IPS-18a (cell line): Measurements from ENCODE around the gene DPH3.

ENCODE experiments used
- H3K27ac ChIP-seq: one replicate; pipeline ENCODE4 v1.5.1; 2013; ENCODE audit warnings: low read length
- H3K27me3 ChIP-seq: one replicate; pipeline ENCODE4 v1.6.1; 2013; ENCODE audit warnings: mild to moderate bottlenecking, low read length; ENCODE audit not compliant: control insufficient read depth, insufficient read depth
- H3K36me3 ChIP-seq: one replicate; pipeline ENCODE4 v1.6.1; 2013; ENCODE audit warnings: low read depth, low read length; ENCODE audit not compliant: control insufficient read depth
- H3K4me1 ChIP-seq: one replicate; pipeline ENCODE4 v1.6.1; 2013; ENCODE audit warnings: low read depth, low read length; ENCODE audit not compliant: control insufficient read depth
- H3K4me3 ChIP-seq: one replicate; pipeline ENCODE4 v1.5.1; 2013; ENCODE audit warnings: low read length
- H3K9ac ChIP-seq: one replicate; pipeline ENCODE4 v1.6.1; 2013; ENCODE audit warnings: mild to moderate bottlenecking, low read length, moderate library complexity
- H3K9me3 ChIP-seq: one replicate; pipeline ENCODE4 v1.6.1; 2013; ENCODE audit warnings: low read depth, low read length; ENCODE audit not compliant: control insufficient read depth

The DPH3 gene

GRCh38 chr3:16240229-16241023, 24.3 kb downstream of the DPH3 start:
- H3K36me3 ChIP-seq = no peaks in the 10 kb centered on the region
- no peak overlapping the region for H3K4me3 ChIP-seq
- H3K9ac ChIP-seq = no peak overlapping the region
- H3K9me3 ChIP-seq = no peaks in the 10 kb centered on the region
- no peaks in the 10 kb centered on the region for H3K4me1 ChIP-seq
- H3K27me3 ChIP-seq = no peaks in the 10 kb centered on the region
- H3K27ac ChIP-seq = no peak overlapping the region

GRCh38 chr3:16239780-16240179, 25.0 kb downstream of the DPH3 start:
- Histone ChIP-seq H3K27ac (no peak overlapping the region), H3K9me3 (no peaks in the 10 kb centered on the region), H3K9ac (no peak overlapping the region), H3K4me3 (no peak overlapping the region), H3K27me3 (no peaks in the 10 kb centered on the region), H3K36me3 (no peaks in the 10 kb centered on the region), H3K4me1 (no peaks in the 10 kb centered on the region)

GRCh38 chr3:16239086-16239770, 25.5 kb downstream of the DPH3 start:
- Histone ChIP-seq H3K27me3 (no peaks in the 10 kb centered on the region), H3K4me1 (no peaks in the 10 kb centered on the region), H3K9ac (no peak overlapping the region), H3K27ac (no peak overlapping the region), H3K4me3 (no peak overlapping the region), H3K9me3 (no peaks in the 10 kb centered on the region), H3K36me3 (no peaks in the 10 kb centered on the region)

- H3K27ac ChIP-seq = no peak overlapping the region
- no peak overlapping the region for H3K9ac ChIP-seq
- H3K27me3 ChIP-seq = no peaks in the 10 kb centered on the region
These were observed 27.8 kb downstream of the DPH3 start for GRCh38 chr3:16236856-16237393.

GRCh38 chr3:16236030-16236639, 28.6 kb downstream of the DPH3 start:
- Histone ChIP-seq H3K27me3 (no peaks in the 10 kb centered on the region), H3K27ac (no peak overlapping the region), H3K4me3 (no peak overlapping the region), H3K36me3 (no peaks in the 10 kb centered on the region), H3K9ac (no peak overlapping the region), H3K4me1 (no peaks in the 10 kb centered on the region), H3K9me3 (no peaks in the 10 kb centered on the region)

More at GRCh38 chr3:16236856-16237393, 27.8 kb downstream of the DPH3 start:
- Histone ChIP-seq H3K36me3 (no peaks in the 10 kb centered on the region), H3K4me3 (no peak overlapping the region), H3K9me3 (no peaks in the 10 kb centered on the region), H3K4me1 (no peaks in the 10 kb centered on the region)

- no peaks in the 10 kb centered on the region for H3K9me3 ChIP-seq
- no peaks in the 10 kb centered on the region for H3K36me3 ChIP-seq
- no peaks in the 10 kb centered on the region for H3K27me3 ChIP-seq
- H3K27ac ChIP-seq = no peak overlapping the region
- no peak overlapping the region for H3K9ac ChIP-seq
- H3K4me1 ChIP-seq = no peaks in the 10 kb centered on the region
- no peak overlapping the region for H3K4me3 ChIP-seq
These were observed 30.5 kb downstream of the DPH3 start for GRCh38 chr3:16234281-16234680.

- H3K9me3 ChIP-seq = no peaks in the 10 kb centered on the region
- no peak overlapping the region for H3K4me3 ChIP-seq
- H3K4me1 ChIP-seq = no peaks in the 10 kb centered on the region
- no peak overlapping the region for H3K27ac ChIP-seq
- no peaks in the 10 kb centered on the region for H3K36me3 ChIP-seq
- H3K9ac ChIP-seq = no peak overlapping the region
- no peaks in the 10 kb centered on the region for H3K27me3 ChIP-seq
These were observed 30.9 kb downstream of the DPH3 start for GRCh38 chr3:16233806-16234205.

- Histone ChIP-seq H3K4me1 (no peaks in the 10 kb centered on the region), H3K9me3 (no peaks in the 10 kb centered on the region), H3K36me3 (no peaks in the 10 kb centered on the region), H3K27me3 (no peaks in the 10 kb centered on the region), H3K9ac (no peak overlapping the region), H3K4me3 (no peak overlapping the region), H3K27ac (no peak overlapping the region)
These were observed 32.8 kb downstream of the DPH3 start for GRCh38 chr3:16231983-16232382.

GRCh38 chr3:16229681-16230080, 35.1 kb downstream of the DPH3 start:
- Histone ChIP-seq H3K4me1 (no peaks in the 10 kb centered on the region), H3K4me3 (no peak overlapping the region), H3K27ac (no peak overlapping the region), H3K36me3 (no peaks in the 10 kb centered on the region), H3K9me3 (no peaks in the 10 kb centered on the region), H3K27me3 (no peaks in the 10 kb centered on the region), H3K9ac (no peak overlapping the region)

GRCh38 chr3:16227566-16227965, 37.2 kb downstream of the DPH3 start:
- H3K4me1 ChIP-seq = no peaks in the 10 kb centered on the region
- no peaks in the 10 kb centered on the region for H3K36me3 ChIP-seq
- no peaks in the 10 kb centered on the region for H3K9me3 ChIP-seq
- no peaks in the 10 kb centered on the region for H3K27me3 ChIP-seq
- H3K9ac ChIP-seq = no peak overlapping the region
- H3K4me3 ChIP-seq = no peak overlapping the region
- no peak overlapping the region for H3K27ac ChIP-seq

GRCh38 chr3:16224325-16224724, 40.4 kb downstream of the DPH3 start:
- Histone ChIP-seq H3K9me3 (no peaks in the 10 kb centered on the region), H3K9ac (no peak overlapping the region), H3K27ac (no peak overlapping the region), H3K4me3 (no peak overlapping the region), H3K27me3 (no peaks in the 10 kb centered on the region), H3K4me1 (no peaks in the 10 kb centered on the region), H3K36me3 (no peaks in the 10 kb centered on the region)
